ENCODE data around the gene FAXDC2. TPM values are rescaled to one million over a fixed set of nuclear protein-coding genes. Genes with fewer than 3 reads are reported as not detected.
A peak's percentile ranks its signal among the peaks of the same experiment; 100 is the strongest.
"Not testable (repeated sequence)": the region's sequence is repeated elsewhere in the genome, so short reads cannot be mapped to it uniquely, and the experiment has no call there.

Gene FAXDC2
- total and polyA plus RNA-seq, 9 donors = 15.2 to 120 (median 27.6) TPM

GRCh38 chr5:154829589-154830218 lies 20.7 kb downstream of the FAXDC2 start:
- H3K9me3 ChIP-seq = no peaks in the 10 kb centered on the region
- peaks cover 2% of the 10 kb centered on the region for H3K4me1 ChIP-seq (ENCODE audit: insufficient read depth)
- H3K36me3 ChIP-seq = no peaks in the 10 kb centered on the region
- TF ChIP-seq CTCF (IDR thresholded peaks at IDR 0.05) = no peak
- no peak for TF ChIP-seq EP300 (IDR thresholded peaks at IDR 0.05)
- no peak for TF ChIP-seq POLR2A (IDR thresholded peaks at IDR 0.05)
- H3K27me3 ChIP-seq = no peaks in the 10 kb centered on the region
- no peak overlapping the region for H3K4me3 ChIP-seq
- 83 to 87% (median 84%) methylated on average over 4 of the region's 4 CpGs for WGBS, 3 donors
- intact Hi-C loops (cut with DNase I) = no loop called here
- no peak for DNase-seq
- no peak overlapping the region for H3K27ac ChIP-seq

- intact Hi-C loops (cut with DNase I) = no loop called here
- WGBS, 3 donors = 87 to 100% (median 94%) methylated on average over 2 of the region's 2 CpGs
- no peaks in the 10 kb centered on the region for H3K4me1 ChIP-seq (ENCODE audit: insufficient read depth)
- H3K9me3 ChIP-seq = no peaks in the 10 kb centered on the region
- no peaks in the 10 kb centered on the region for H3K36me3 ChIP-seq
- no peaks in the 10 kb centered on the region for H3K27me3 ChIP-seq
- H3K27ac ChIP-seq = no peak overlapping the region
- no peak for DNase-seq
- no peak overlapping the region for H3K4me3 ChIP-seq
- TF ChIP-seq EP300 (IDR thresholded peaks at IDR 0.05) = no peak
- no peak for TF ChIP-seq CTCF (IDR thresholded peaks at IDR 0.05)
- no peak for TF ChIP-seq POLR2A (IDR thresholded peaks at IDR 0.05)
These were observed 21.2 kb downstream of the FAXDC2 start for GRCh38 chr5:154829181-154829588.

- Histone ChIP-seq H3K9me3 (no peaks in the 10 kb centered on the region), H3K36me3 (no peaks in the 10 kb centered on the region), H3K4me3 (no peak overlapping the region), H3K27ac (no peak overlapping the region), H3K4me1 (ENCODE audit: insufficient read depth) (peaks cover 4% of the 10 kb centered on the region), H3K27me3 (no peaks in the 10 kb centered on the region)
- 98 to 100% (median 99%) methylated on average over 2 of the region's 2 CpGs for WGBS, 3 donors
- DNase-seq = no peak
- TF ChIP-seq EP300 (IDR thresholded peaks at IDR 0.05) (no peak), POLR2A (IDR thresholded peaks at IDR 0.05) (no peak), CTCF (IDR thresholded peaks at IDR 0.05) (no peak)
- intact Hi-C loops (cut with DNase I) = no loop called here
These were observed 26.3 kb downstream of the FAXDC2 start for GRCh38 chr5:154824070-154824469.

GRCh38 chr5:154823605-154824004 lies 26.8 kb downstream of the FAXDC2 start:
- H3K27ac ChIP-seq = no peak overlapping the region

GRCh38 chr5:154822896-154823295 lies 27.5 kb downstream of the FAXDC2 start:
- H3K4me3 ChIP-seq; H3K4me1 ChIP-seq (ENCODE audit: insufficient read depth); H3K27me3 ChIP-seq; intact Hi-C loops (cut with DNase I); H3K27ac ChIP-seq; H3K9me3 ChIP-seq; H3K36me3 ChIP-seq: not testable (repeated sequence)
- 39 to 53% (median 45%) methylated on average over 5 of the region's 5 CpGs for WGBS, 3 donors
- peak in 1 of 5 donors; percentile 37 for DNase-seq

More at GRCh38 chr5:154823605-154824004, 26.8 kb downstream of the FAXDC2 start:
- intact Hi-C loops (cut with DNase I) = no loop called here
- Histone ChIP-seq H3K4me3 (no peak overlapping the region), H3K4me1 (ENCODE audit: insufficient read depth) (peaks cover 6% of the 10 kb centered on the region), H3K9me3 (no peaks in the 10 kb centered on the region), H3K36me3 (no peaks in the 10 kb centered on the region), H3K27me3 (no peaks in the 10 kb centered on the region)
- WGBS, 3 donors = 80 to 92% (median 81%) methylated on average over 4 of the region's 4 CpGs
- TF ChIP-seq CTCF (IDR thresholded peaks at IDR 0.05) (no peak), POLR2A (IDR thresholded peaks at IDR 0.05) (no peak), EP300 (IDR thresholded peaks at IDR 0.05) (no peak)
- DNase-seq = no peak

All from ovary (tissue), 9 donors.